Gastrocnemius medialis (tissue), 4 donors: ENCODE results near the gene GCNA.

Source experiments
- CTCF ChIP-seq, 5 experiments: fragments of 450-650 bp in 3 of 5; fragments of 200-600 bp in 2 of 5; sonication (generic) in 2 of 5; IDR thresholded peaks in 4 of 5; conservative IDR thresholded peaks in 1 of 5; 1 replicate in 4 of 5; 2 replicates in 1 of 5; pipeline ENCODE4 v1.5.1; 2016 to 2019; ENCODE audit warnings: antibody characterized with exemption in 5 of 5, mild to moderate bottlenecking in 3 of 5, moderate library complexity in 3 of 5
- POLR2A ChIP-seq, 2 donors: fragments of 450-650 bp; IDR thresholded peaks; one replicate each; pipeline ENCODE4 v1.6.1; 2017; ENCODE audit warnings: antibody characterized with exemption in 2 of 2, mild to moderate bottlenecking in 2 of 2, moderate library complexity in 2 of 2

- TF ChIP-seq CTCF (IDR thresholded peaks at IDR 0.05 in 4 of 5, conservative IDR thresholded peaks at IDR 0.05 in 1 of 5) (no peak), POLR2A (IDR thresholded peaks at IDR 0.05) (no peak)
These were observed 1.7 kb downstream of the GCNA start for GRCh38 chrX:71579990-71580380.
